HG03571 (cell line): ENCODE results near the gene SERPINI1.

Experiments used
- ATAC-seq: cut with Tn5 transposase; IDR thresholded peaks from one replicate; pipeline ENCODE4 v1.9.1; 2021; ENCODE audit not compliant: unreplicated experiment

SERPINI1 gene

GRCh38 chr3:167733961-167734497 is 1.5 kb upstream of the SERPINI1 start:
- ATAC-seq, result no peak

- ATAC-seq, result peak; percentile 87
Measured at GRCh38 chr3:167734498-167735232, 856 bp upstream of the SERPINI1 start, which contains the start of gene PDCD10. TSS of gene PDCD10 (minus strand) at chr3:167734892. CDS start at chr3:167720157, 14,735 bp downstream.

DNA sequence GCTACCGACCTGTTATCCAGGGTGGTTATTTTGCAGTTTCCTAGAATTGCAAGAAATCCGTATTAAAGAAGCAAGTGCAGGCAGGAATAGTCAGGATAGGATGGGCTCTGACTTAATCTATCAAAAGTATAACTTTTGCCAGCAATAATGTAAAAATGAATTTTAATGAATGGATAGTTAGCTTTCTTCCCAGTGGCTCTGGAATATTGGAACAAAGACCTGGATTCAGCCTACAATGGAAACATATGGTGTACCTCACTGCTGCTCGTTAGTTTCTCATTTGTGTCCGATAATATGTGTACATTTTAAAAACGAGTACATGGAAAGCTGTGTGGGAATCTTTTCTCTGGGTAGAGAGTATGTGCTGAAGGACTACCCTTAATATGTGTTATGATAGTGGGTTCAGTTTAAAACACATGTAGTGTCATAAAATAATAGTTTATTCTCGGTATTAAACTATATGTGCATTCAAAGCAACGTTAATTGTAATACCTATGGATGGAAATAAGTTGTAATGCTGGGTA is 805 bp downstream of the SERPINI1 start:
- ATAC-seq, result no peak

- ATAC-seq, result no peak
Measured at GRCh38 chr3:167736997-167737396, 1.5 kb downstream of the SERPINI1 start.

- ATAC-seq, result no peak
Measured at GRCh38 chr3:167738037-167738436, 2.5 kb downstream of the SERPINI1 start.

DNA sequence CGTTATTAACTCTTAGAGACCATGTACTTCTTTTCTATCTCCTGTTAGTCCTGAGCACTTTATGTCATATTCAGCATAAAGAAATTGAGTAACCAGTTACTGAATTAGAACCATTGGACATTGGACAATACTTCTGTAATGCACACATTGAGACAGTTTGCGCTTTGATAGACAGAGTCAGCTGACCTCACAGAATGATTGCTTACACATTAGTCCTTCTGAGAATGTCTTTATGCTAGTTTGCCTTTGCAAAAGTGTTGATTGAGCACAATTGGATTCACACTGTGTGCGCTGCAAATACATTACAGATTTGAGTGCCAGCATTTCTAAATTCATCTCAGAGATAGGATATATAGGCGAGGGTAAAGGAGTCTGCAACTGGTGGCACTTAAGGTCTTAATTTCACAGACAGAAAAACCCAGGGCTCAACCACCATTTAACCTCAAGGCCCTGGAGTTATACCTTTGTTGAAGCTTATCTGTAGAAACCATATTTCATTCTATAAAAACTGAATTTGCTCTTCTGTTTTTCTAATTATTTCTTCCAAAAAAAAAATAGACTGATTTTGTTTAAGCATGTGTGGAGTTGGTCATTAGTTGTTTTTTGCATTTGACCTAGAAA is 3.8 kb downstream of the SERPINI1 start:
- ATAC-seq, result no peak

DNA sequence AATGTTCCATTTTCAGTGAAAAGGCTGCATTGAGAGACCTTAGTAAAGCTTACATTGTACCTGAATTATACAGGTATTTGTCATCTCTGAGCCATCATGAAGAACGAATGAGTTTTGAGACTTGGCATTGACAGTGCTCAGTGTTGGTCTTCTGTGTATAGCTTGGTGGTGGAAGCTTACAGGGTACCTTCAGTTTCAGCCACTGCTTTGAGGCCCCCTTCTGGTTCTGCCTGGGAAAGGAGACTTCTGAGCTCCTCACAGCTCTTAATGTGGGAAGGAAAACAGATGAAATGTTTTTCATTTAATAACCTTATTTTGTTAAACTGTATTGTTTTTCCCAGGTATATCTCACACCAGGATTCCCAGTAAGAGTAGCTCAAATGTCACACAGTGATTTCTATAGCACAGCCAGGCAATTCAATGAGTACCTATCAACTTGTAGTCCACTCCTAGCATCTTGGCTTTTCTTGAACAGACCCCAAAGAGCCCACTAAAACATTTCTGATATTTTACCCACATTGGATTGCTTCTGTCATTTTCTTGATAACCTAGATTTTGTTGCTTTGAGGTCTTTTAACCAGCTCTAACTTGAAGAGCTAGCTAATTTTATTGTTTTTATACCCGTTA is 5.6 kb downstream of the SERPINI1 start:
- ATAC-seq, result peak; percentile 89

DNA sequence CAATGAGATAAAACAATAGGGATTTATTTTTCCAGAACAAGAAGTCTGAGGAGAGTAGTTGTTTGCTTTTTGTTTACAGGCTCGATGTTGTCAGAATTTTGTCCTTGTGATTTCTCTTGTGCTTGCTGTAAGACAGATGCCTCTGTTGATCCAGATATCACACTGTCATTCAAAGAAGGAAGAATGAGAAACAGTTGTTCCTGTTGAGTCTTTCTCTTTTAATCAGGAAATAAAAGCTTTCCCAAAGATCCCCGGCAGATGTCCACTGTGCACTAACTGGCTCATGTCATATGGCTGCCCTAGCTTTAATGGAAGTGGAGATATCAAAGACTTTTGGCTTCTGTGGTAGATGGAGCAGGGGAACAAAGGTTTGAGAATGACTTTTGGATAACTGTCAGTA is 6.8 kb downstream of the SERPINI1 start:
- no peak for ATAC-seq

DNA sequence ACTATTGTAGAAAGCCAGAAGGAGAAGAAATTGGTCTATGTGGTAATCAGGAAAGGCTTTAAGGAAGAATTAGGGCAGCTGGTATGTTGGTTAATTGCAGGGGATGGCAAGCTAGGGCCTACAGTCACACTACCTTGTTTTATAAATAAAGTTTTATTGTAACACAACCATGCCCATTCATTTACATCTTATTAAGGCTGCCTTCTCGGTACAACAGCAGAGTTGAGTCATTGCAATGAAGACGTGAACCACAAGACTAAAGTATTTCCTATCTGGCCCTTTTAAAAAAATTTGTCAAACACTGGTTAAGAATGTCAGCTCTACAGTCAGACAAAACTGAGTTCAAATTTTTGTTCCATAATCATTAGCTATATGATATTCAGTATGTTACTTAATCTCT is 8.3 kb downstream of the SERPINI1 start:
- no peak for ATAC-seq

DNA sequence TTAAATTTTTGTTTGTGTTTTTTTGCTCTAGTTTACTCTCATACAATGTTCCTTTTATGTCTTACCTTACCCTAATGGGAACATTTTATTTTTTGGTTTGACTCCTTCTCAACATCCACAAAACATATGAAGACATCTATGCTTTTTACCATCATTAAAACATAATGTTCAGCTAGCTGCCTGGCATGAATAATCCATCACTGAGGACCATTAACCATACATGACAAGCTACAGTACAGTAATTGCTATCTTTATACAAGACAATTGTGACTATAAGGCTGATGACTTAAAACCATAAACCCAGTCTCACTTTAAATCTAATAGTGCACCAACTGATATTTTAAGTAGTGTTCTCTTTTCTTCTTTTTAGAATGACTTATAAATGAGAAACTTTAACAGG is 13.7 kb downstream of the SERPINI1 start:
- ATAC-seq, result no peak

DNA sequence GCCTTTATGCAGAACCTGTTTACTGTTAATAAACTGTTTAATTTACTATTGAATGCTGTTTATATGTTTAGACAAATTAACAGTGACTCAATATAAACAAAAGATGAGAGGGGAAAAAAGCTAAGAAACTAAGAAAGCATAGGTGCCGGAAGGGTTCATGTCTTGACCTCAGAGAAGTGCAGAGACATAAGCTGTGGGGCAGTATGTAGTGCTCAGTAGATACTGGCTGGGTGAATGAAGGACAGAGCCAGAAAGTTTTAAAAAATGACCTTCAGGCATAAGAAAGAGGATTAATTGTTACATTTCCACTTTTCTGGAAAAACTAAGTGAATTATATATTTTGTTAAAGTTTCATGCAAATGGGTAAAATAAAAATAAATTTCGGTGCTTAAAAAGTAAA is 14.2 kb downstream of the SERPINI1 start:
- ATAC-seq, result no peak

GRCh38 chr3:167750272-167750971 is 14.9 kb downstream of the SERPINI1 start:
- ATAC-seq, result peak; percentile 98

DNA sequence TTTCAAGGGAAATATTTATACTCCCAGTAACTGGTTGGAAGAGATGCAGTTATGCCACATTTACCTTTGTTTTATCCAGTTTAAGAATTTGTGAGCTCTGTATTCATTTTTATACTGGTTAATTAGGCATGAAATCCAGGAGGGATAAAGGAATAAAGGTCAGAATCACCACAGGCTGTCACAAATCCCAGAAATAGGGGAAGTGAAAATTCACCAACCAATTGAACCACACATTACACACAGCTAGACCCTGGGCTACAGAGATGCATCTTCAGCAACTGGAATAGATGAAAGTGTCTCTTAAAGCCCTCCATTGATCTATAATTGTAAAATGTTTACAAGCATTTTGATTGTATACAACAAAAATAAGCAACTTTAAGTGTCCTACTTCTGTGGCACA is 18.5 kb downstream of the SERPINI1 start:
- no peak for ATAC-seq

GRCh38 chr3:167761302-167761701 is 25.8 kb downstream of the SERPINI1 start:
- no peak for ATAC-seq

GRCh38 chr3:167762296-167762695 is 26.8 kb downstream of the SERPINI1 start:
- ATAC-seq, result no peak

DNA sequence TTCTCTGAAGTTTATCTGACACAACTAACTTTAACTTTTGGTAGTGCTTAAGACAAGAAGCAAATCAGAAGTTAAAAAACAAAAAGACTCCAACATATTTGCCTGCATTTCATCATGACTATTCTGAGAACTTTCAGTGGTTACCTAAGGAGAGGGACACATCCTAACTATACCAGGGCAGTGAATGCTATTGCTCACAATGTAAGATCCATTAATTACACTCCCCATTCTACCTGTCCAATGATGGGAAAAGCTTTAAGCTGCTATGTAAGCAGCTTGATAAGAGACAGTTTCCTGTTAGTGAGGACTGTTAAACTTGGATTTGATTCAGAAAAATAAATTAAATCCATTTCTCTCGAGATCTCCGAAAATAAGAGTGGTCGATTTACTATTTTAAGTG is 37.5 kb downstream of the SERPINI1 start:
- ATAC-seq, result peak; percentile 36

GRCh38 chr3:167773584-167773983 is 38.1 kb downstream of the SERPINI1 start:
- peak; percentile 76 for ATAC-seq

DNA sequence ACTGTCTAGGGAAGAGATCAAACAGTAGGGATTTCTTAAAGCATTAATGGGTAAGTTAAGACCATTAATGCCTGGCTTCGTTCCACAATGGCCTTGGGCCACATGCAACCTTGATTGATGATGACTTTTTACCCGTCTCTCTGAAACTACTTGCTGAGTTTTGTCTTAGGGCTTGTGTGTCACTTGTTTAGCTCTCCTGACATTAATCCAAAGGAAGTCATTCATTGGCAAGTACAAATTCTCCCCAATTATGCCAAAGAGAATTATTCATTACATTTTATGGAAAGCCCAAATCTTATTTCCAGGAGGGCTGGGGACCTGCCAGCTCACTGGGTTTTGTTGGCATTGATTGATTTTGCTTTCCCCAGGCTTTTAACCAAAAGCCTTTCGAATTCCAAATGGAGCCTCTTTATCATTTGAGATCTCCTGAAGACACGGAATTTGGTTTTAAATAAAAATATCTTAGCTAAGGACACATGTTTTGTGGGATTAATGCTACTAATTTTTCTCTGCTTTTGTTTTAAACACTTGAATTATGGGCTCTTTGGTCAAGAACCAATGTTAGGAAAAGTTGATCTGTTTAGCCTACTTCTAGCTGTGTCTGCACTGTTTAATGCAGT is 40.7 kb downstream of the SERPINI1 start:
- ATAC-seq, result no peak

DNA sequence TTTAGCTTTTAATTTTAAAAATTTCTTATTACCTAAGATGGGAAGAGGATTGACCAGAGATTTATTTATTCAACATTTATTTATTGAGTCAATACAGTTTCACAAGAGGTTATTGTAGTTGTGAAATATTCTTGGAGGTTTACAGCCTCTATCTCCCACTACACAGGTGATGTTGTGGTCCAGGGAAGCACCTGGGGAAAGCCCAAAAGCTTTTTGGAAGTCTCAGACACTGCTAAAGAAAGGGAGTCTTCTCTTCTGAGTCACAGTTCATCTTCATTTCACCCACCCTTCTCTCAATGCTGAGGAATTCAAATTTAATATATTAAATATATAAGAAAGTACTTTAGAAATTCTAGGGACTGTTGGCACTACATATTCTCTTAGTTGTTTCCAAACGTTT is 41.8 kb downstream of the SERPINI1 start:
- ATAC-seq, result no peak

DNA sequence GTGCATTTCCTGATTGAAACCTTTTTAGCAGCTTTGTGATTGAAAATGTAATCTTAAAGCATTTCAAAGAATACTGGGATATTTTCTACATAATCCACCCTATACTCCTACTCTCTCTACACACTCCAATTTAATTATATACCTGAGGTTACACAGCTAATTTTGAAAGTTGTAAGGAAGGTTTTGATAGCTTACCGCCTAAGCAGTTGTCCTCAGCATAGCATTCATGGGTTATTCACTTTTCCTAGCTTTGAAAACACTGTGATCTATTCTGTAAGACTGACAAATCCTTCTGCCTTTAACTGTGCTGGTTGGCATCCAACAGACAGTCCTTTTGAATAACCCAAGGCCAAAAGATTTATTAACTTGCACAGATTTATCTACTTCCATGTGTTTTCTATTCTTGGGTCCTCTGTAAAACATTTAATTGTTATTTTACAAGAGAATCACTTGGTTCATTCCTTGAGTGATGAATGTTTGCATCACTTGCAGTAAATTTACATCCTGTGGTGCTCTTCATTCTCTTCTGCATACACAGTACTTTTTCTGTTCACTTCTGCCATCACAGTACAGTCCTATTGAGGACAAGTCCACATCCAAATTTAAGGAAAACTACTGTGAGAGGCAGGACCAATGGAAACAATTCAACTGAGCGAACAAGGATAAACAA is 44.8 kb downstream of the SERPINI1 start:
- ATAC-seq, result no peak
